ENCODE measurements around the gene RBM43.

The RBM43 gene

GRCh38 chr2:151265991-151266390 lies 4.3 kb upstream of the RBM43 start:
- Mint-ChIP-seq H3K27me3 (ENCODE audit: low read depth, poor library complexity) (peaks cover 14% of the 10 kb centered on the region), H3K36me3 (ENCODE audit: low read depth) (no peaks in the 10 kb centered on the region)
- TF ChIP-seq CTCF (IDR thresholded peaks at IDR 0.05): no peak

GRCh38 chr2:151264157-151264825 lies 2.6 kb upstream of the RBM43 start:
- Mint-ChIP-seq H3K36me3 (ENCODE audit: low read depth) (peaks cover 6% of the 10 kb centered on the region), H3K27me3 (ENCODE audit: low read depth, poor library complexity) (peaks cover 9% of the 10 kb centered on the region), H3K4me3 (no peak overlapping the region), H3K27ac (peak overlapping the region; percentile 2), H3K4me1 (peaks cover 17% of the 10 kb centered on the region), H3K9me3 (peaks cover 22% of the 10 kb centered on the region)
- TF ChIP-seq CTCF (IDR thresholded peaks at IDR 0.05): no peak
- no peak for DNase-seq

More at GRCh38 chr2:151265991-151266390, 4.3 kb upstream of the RBM43 start:
- DNase-seq: no peak
- Mint-ChIP-seq H3K4me3 (no peak overlapping the region), H3K4me1 (peaks cover 9% of the 10 kb centered on the region), H3K27ac (no peak overlapping the region), H3K9me3 (peaks cover 14% of the 10 kb centered on the region)

GRCh38 chr2:151262629-151263028 lies 966 bp upstream of the RBM43 start:
- Mint-ChIP-seq H3K9me3 (peaks cover 18% of the 10 kb centered on the region), H3K27me3 (ENCODE audit: low read depth, poor library complexity) (peaks cover 9% of the 10 kb centered on the region), H3K4me3 (no peak overlapping the region), H3K4me1 (peaks cover 17% of the 10 kb centered on the region), H3K36me3 (ENCODE audit: low read depth) (peaks cover 6% of the 10 kb centered on the region), H3K27ac (no peak overlapping the region)
- no peak for TF ChIP-seq CTCF (IDR thresholded peaks at IDR 0.05)
- DNase-seq: no peak

- Mint-ChIP-seq H3K4me3 (peak overlapping the region; percentile 81), H3K27ac (no peak overlapping the region), H3K4me1 (peaks cover 20% of the 10 kb centered on the region), H3K36me3 (ENCODE audit: low read depth) (peaks cover 8% of the 10 kb centered on the region), H3K27me3 (ENCODE audit: low read depth, poor library complexity) (peaks cover 12% of the 10 kb centered on the region), H3K9me3 (peaks cover 14% of the 10 kb centered on the region)
- no peak for TF ChIP-seq CTCF (IDR thresholded peaks at IDR 0.05)
- no peak for DNase-seq
These were observed 271 bp upstream of the RBM43 start for GRCh38 chr2:151261977-151262291.

- peaks cover 18% of the 10 kb centered on the region for H3K9me3 Mint-ChIP-seq
- peaks cover 12% of the 10 kb centered on the region for H3K27me3 Mint-ChIP-seq (ENCODE audit: low read depth, poor library complexity)
- no peak for DNase-seq
- peaks cover 15% of the 10 kb centered on the region for H3K36me3 Mint-ChIP-seq (ENCODE audit: low read depth)
- no peak for TF ChIP-seq CTCF (IDR thresholded peaks at IDR 0.05)
- peaks cover 21% of the 10 kb centered on the region for H3K4me1 Mint-ChIP-seq
- H3K27ac Mint-ChIP-seq: no peak overlapping the region
- H3K4me3 Mint-ChIP-seq: peak overlapping the region; percentile 81
These were observed 961 bp downstream of the RBM43 start for GRCh38 chr2:151260573-151261230.

- no peak overlapping the region for H3K4me3 Mint-ChIP-seq
- peaks cover 21% of the 10 kb centered on the region for H3K4me1 Mint-ChIP-seq
- no peak overlapping the region for H3K27ac Mint-ChIP-seq
- peaks cover 9% of the 10 kb centered on the region for H3K27me3 Mint-ChIP-seq (ENCODE audit: low read depth, poor library complexity)
- no peak for DNase-seq
- no peak for TF ChIP-seq CTCF (IDR thresholded peaks at IDR 0.05)
- H3K9me3 Mint-ChIP-seq: peaks cover 21% of the 10 kb centered on the region
- peaks cover 36% of the 10 kb centered on the region for H3K36me3 Mint-ChIP-seq (ENCODE audit: low read depth)
These were observed 3.5 kb downstream of the RBM43 start for GRCh38 chr2:151258121-151258520.
